Measurements from ENCODE around the gene PIK3R5. TPM values are rescaled to one million over a fixed set of nuclear protein-coding genes. Genes with fewer than 3 reads are reported as not detected.

The PIK3R5 gene
- total RNA-seq, 1 donor from 2014 or later: not detected

DNA sequence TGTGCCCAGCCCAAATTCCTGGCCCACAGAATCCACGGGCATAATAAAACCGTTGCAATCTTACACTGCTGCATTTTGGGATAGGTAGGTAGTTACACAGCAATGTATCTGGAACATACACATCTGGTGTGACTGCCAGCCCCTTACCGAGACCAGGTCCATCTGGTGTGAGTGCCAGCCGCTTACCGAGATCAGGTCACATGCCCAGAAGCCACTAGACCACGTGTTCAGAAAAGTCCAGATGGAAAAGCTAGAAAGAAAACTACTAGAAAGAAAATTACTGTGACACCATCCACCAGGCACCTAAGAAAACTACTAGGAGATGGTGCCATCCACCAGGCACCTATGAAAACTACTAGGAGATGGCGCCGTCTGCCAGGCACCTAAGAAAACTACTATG is 19.4 kb downstream of the PIK3R5 start:
- no peak overlapping the region for H3K4me3 Mint-ChIP-seq (ENCODE audit: unreplicated experiment)
- H3K4me1 Mint-ChIP-seq (ENCODE audit: low read depth): peaks cover 3% of the 10 kb centered on the region
- DNase-seq (ENCODE audit: low spot score): no peak
- H3K27me3 Mint-ChIP-seq (ENCODE audit: low read depth): peaks cover 15% of the 10 kb centered on the region
- TF ChIP-seq, protein P1, sequence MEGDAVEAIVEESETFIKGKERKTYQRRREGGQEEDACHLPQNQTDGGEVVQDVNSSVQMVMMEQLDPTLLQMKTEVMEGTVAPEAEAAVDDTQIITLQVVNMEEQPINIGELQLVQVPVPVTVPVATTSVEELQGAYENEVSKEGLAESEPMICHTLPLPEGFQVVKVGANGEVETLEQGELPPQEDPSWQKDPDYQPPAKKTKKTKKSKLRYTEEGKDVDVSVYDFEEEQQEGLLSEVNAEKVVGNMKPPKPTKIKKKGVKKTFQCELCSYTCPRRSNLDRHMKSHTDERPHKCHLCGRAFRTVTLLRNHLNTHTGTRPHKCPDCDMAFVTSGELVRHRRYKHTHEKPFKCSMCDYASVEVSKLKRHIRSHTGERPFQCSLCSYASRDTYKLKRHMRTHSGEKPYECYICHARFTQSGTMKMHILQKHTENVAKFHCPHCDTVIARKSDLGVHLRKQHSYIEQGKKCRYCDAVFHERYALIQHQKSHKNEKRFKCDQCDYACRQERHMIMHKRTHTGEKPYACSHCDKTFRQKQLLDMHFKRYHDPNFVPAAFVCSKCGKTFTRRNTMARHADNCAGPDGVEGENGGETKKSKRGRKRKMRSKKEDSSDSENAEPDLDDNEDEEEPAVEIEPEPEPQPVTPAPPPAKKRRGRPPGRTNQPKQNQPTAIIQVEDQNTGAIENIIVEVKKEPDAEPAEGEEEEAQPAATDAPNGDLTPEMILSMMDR (IDR thresholded peaks at IDR 0.05): no peak
- no peaks in the 10 kb centered on the region for H3K36me3 Mint-ChIP-seq (ENCODE audit: low read depth)
- H3K9me3 Mint-ChIP-seq (ENCODE audit: low read depth): peaks cover 4% of the 10 kb centered on the region
- H3K27ac Mint-ChIP-seq (ENCODE audit: unreplicated experiment): no peak overlapping the region

DNA sequence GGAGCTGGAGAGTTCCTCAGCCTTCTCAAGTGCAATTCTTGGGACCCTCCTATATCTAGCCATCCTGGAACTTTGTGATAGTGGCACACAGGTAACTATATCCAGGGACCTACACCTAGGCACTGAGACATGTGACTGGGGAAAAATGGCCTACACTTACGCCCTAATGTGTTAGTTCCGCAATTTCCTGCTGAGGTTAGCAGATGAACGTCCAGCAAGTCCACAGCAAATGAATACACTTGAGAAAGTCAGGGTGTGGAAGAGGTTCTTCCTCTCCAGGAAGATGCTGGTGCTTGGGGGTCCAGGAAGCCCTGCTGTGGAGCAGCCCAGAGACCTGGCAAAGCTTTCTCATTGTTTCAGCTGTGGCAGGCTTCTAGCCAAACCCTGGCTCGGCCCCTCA is 20.8 kb downstream of the PIK3R5 start:
- Mint-ChIP-seq H3K4me1 (ENCODE audit: low read depth) (peaks cover 4% of the 10 kb centered on the region), H3K27ac (ENCODE audit: unreplicated experiment) (no peak overlapping the region), H3K4me3 (ENCODE audit: unreplicated experiment) (no peak overlapping the region), H3K9me3 (ENCODE audit: low read depth) (peaks cover 4% of the 10 kb centered on the region), H3K36me3 (ENCODE audit: low read depth) (no peaks in the 10 kb centered on the region), H3K27me3 (ENCODE audit: low read depth) (peaks cover 21% of the 10 kb centered on the region)
- TF ChIP-seq, protein P1 (IDR thresholded peaks at IDR 0.05): no peak
- DNase-seq (ENCODE audit: low spot score): no peak

DNA sequence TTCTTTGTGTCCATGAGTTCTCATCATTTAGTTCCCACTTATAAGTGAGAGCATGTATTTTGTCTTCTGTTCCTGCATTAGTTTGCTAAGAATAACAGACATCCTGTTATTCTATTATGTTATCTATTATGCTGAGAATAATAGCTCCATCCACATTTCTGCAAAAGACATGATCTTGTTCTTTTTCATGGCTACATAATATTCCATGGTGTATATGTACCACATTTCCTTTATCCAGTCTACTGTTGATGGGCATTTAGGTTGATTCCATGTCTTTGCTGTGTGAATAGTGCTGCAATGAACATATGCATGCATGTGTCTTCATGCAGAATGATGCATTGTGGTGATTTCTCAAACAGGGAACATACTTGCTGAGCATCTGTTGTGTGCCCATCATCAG is 21.4 kb downstream of the PIK3R5 start:
- no peaks in the 10 kb centered on the region for H3K36me3 Mint-ChIP-seq (ENCODE audit: low read depth)
- DNase-seq (ENCODE audit: low spot score): no peak
- no peak overlapping the region for H3K27ac Mint-ChIP-seq (ENCODE audit: unreplicated experiment)
- peaks cover 4% of the 10 kb centered on the region for H3K4me1 Mint-ChIP-seq (ENCODE audit: low read depth)
- TF ChIP-seq, protein P1 (IDR thresholded peaks at IDR 0.05): no peak
- H3K27me3 Mint-ChIP-seq (ENCODE audit: low read depth): peaks cover 24% of the 10 kb centered on the region
- H3K9me3 Mint-ChIP-seq (ENCODE audit: low read depth): peaks cover 4% of the 10 kb centered on the region
- no peak overlapping the region for H3K4me3 Mint-ChIP-seq (ENCODE audit: unreplicated experiment)

DNA sequence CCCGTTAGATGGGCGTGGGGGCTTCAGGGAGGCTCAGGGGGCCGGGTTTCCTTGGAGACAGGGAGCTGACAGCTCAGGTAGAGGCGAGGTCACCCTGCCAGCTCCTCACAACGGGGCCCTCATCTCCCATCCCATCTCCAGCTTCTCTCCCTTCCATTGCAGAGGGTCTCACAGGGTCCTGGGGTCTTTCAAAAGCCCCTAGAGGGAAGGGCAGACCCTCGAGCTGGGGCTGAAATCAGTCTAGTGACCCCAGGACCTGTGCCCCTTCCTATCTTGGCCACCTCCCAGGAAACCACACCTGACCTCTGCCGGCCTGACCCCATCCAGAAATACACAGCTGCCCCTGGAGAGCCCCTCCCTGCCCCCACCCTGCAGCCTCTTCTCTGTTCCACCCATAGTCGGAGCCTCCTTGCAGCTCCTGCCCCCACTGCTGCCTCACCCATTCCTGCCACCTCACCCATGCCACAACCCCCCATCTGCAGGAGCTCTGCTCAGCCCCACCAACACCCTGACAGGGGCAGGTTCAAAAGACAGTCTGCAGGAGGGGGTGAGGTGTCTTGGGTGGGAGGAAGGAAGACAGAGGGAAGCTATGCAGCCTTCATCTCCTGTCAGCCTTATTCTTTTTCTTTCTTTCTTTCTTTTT is 23.4 kb downstream of the PIK3R5 start:
- Mint-ChIP-seq H3K36me3 (ENCODE audit: low read depth) (no peaks in the 10 kb centered on the region), H3K4me1 (ENCODE audit: low read depth) (peaks cover 4% of the 10 kb centered on the region), H3K27me3 (ENCODE audit: low read depth) (peaks cover 22% of the 10 kb centered on the region), H3K27ac (ENCODE audit: unreplicated experiment) (no peak overlapping the region), H3K9me3 (ENCODE audit: low read depth) (peaks cover 6% of the 10 kb centered on the region), H3K4me3 (ENCODE audit: unreplicated experiment) (no peak overlapping the region)
- TF ChIP-seq, protein P1 (IDR thresholded peaks at IDR 0.05): no peak
- no peak for DNase-seq (ENCODE audit: low spot score)

DNA sequence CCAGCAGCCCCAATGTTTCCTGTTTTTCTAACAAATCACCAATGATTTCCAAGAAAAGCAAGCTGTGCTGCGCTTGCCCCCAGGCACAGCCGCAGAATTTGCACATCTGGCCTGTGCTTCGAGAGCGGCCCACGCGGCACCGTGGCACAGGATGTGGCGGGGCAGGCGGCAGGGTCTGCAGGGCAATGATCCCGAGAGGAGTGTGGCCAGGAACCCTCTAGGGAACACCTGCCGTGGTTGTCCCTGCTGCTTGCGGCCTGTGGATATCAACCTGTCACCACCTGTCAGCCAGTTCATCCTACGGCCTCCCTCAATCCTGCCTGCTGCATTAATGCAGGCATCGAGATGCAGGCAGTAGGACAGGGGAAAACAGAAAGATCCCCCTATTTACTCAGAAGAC is 24.0 kb downstream of the PIK3R5 start:
- peaks cover 4% of the 10 kb centered on the region for H3K4me1 Mint-ChIP-seq (ENCODE audit: low read depth)
- peaks cover 22% of the 10 kb centered on the region for H3K27me3 Mint-ChIP-seq (ENCODE audit: low read depth)
- H3K27ac Mint-ChIP-seq (ENCODE audit: unreplicated experiment): no peak overlapping the region
- TF ChIP-seq, protein P1 (IDR thresholded peaks at IDR 0.05): no peak
- H3K36me3 Mint-ChIP-seq (ENCODE audit: low read depth): no peaks in the 10 kb centered on the region
- DNase-seq (ENCODE audit: low spot score): no peak
- H3K9me3 Mint-ChIP-seq (ENCODE audit: low read depth): peaks cover 7% of the 10 kb centered on the region
- H3K4me3 Mint-ChIP-seq (ENCODE audit: unreplicated experiment): no peak overlapping the region
